HG02973 (cell line): ENCODE results near the gene TNS1.

Experiments
- ATAC-seq: cut with Tn5 transposase; IDR thresholded peaks from one replicate; pipeline ENCODE4 v1.9.1; 2021; ENCODE audit warnings: moderate library complexity; ENCODE audit not compliant: unreplicated experiment

The TNS1 gene

GRCh38 chr2:217803653-217803960 is 199.2 kb downstream of the TNS1 start:
- no peak for ATAC-seq

GRCh38 chr2:217802876-217803652 is 199.7 kb downstream of the TNS1 start:
- no peak for ATAC-seq

GRCh38 chr2:217802266-217802665 is 200.5 kb downstream of the TNS1 start:
- no peak for ATAC-seq

- ATAC-seq = no peak
Measured at GRCh38 chr2:217801711-217802110, 201.1 kb downstream of the TNS1 start.

- no peak for ATAC-seq
Measured at GRCh38 chr2:217801115-217801531, 201.7 kb downstream of the TNS1 start.

- no peak for ATAC-seq
Measured at GRCh38 chr2:217800433-217801114, 202.2 kb downstream of the TNS1 start.

GRCh38 chr2:217799563-217800432 is 203.0 kb downstream of the TNS1 start:
- no peak for ATAC-seq

GRCh38 chr2:217798743-217799562 is 203.8 kb downstream of the TNS1 start:
- peak; percentile 66 for ATAC-seq

- no peak for ATAC-seq
Measured at GRCh38 chr2:217798191-217798590, 204.6 kb downstream of the TNS1 start.

- ATAC-seq = no peak
Measured at GRCh38 chr2:217797661-217798069, 205.1 kb downstream of the TNS1 start.

- ATAC-seq = no peak
Measured at GRCh38 chr2:217797165-217797564, 205.6 kb downstream of the TNS1 start.

GRCh38 chr2:217795706-217796465 is 206.9 kb downstream of the TNS1 start:
- ATAC-seq = no peak

- ATAC-seq = no peak
Measured at GRCh38 chr2:217795067-217795466, 207.7 kb downstream of the TNS1 start.

GRCh38 chr2:217794133-217794986 is 208.4 kb downstream of the TNS1 start:
- no peak for ATAC-seq

GRCh38 chr2:217793566-217794132 is 209.1 kb downstream of the TNS1 start:
- no peak for ATAC-seq

GRCh38 chr2:217792626-217793527 is 209.9 kb downstream of the TNS1 start:
- no peak for ATAC-seq

GRCh38 chr2:217791551-217791950 is 211.2 kb downstream of the TNS1 start:
- ATAC-seq = no peak
